NCI-H446 (cell line): ENCODE results near the gene MYH7.
"Not testable (repeated sequence)": the region's sequence is repeated elsewhere in the genome, so short reads cannot be mapped to it uniquely, and the experiment has no call there.

Experiments used
- DNase-seq, 2 experiments: peaks; one replicate each; lab custom pipeline; 2025; lab: John Stamatoyannopoulos, UW

Gene MYH7

DNA sequence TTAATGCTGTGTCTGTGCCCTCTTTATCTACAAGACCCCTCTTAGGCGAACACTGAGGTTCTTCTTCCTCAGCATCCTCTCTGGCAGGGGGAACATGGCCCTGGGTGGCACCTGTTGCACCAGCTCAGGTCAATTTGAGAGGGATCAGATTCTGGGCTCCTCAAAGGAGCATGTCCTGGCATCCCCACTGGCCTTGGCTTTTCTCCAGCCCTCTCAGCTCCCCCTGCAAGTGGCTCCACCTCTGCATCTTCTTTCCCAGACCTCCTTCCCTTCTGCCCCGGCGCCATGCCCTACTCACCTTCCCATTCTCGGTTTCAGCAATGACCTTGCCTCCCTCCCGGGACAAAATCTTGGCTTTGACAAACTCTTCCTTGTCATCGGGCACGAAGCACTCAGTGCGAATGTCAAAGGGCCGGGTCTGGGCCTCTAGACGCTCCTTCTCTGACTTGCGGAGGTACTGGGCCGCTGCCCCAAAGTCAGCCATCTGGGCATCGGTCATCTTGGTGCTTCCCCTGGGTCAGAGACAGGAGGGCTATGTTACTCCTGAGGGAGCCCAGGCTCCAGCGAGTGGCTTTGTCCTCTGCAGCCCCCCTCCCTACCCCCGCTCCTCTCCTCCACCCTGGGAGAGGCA, 28.6 kb downstream of the MYH7 start:
- no peak for DNase-seq

DNA sequence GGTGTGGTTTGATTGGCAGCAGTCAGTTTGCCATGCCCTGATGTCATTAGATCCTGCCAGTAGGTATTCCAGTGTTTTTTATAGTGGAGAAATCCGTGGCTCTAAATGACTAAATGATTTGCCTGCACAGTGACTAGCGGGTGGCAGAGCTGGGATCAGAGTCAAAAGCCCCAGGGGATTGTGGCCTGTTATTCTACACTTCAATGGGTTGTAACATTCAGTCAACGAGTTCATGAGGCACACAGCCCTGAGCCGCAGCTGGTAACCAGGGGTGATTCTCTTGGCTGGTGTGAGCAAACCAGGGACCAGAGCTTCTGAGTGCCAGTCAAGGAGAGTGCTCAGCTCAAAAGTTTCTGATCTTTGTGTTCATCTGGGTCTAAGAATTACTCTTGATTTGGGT, 29.2 kb downstream of the MYH7 start:
- DNase-seq: no peak

DNA sequence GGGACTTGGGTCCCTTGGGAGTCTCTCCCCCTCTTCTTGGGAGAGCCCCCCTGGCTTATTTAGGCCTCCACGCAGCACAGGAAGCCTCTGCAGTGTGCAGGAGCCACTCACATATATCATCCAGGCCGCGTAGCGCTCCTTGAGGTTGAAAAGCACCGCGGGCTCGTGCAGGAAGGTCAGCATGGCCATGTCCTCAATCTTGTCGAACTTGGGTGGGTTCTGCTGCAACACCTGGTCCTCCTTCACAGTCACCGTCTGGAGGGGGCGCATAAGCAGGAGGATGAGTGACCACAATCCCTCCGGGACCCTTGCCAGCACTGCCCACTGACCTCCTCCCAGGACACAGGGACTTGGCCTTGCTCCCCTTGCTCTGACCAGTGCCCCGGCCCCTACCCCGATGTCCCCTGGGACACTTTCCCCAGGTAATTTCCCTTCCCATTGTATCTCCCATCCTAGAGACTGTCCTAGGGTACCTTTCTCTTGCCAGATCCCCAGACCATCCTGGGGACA, 29.9 kb downstream of the MYH7 start:
- no peak for DNase-seq

DNA sequence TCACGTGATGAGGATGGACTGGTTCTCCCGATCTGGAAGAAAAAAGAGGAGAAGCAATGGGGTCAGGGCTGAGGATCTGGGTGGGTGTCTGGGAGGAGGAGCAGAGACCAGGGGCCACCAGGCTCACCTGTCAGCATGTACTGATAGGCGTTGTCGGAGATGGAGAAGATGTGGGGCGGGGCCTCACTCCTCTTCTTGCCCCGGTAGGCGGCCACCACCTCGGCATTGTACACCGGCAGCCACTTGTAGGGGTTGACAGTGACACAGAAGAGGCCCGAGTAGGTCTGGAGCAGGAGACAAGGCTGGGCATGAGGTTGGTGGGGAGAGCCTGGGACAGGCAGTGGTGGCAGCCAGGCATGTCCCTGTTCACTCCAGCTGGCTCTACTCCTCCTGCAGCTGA, 30.4 kb downstream of the MYH7 start:
- DNase-seq: no peak

DNA sequence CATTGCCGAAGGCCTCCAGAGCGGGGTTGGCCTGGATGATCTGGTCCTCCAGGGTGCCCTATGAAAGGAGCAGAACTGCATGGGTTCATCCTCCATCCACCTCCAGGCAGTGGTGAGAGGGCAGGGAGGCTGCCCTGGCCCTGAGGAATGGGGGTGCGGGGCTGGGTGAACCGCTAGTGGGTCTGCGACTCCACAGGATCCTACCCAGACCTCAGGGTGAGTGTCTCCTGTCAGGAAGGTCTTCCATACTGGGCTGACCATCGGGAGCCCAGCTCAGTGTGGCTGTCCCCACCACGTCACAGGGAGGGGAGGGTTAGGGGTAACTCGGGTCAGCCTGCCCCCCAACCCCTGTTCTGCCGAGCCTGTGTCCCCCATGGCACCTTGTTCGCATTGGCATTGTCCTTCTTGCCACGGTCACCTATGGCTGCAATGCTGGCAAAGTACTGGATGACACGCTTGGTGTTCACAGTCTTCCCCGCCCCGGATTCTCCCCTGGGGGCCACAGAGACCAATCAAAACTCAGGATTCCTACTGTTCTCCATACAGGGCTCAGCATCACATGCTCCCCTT, 31.0 kb downstream of the MYH7 start:
- DNase-seq: no peak

DNA sequence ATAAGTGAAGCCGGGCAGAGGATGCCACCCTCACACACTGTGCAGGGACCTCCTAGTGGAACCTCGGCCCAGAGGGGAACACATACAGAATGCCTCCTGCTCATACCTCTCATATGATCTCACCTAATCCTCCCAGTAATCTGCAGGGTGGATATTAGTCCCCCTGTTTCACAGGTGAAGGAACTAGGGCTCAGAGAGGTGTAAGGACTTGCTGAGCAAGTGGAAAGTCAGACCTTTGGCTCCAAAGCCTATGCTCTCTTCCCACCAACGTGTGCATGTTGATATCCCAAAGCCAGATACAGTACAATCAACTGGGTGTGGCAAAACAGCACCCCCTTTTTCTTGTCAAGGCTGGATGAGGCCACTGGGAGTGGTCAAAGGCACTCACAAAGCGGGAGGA, 31.6 kb downstream of the MYH7 start:
- DNase-seq: no peak

DNA sequence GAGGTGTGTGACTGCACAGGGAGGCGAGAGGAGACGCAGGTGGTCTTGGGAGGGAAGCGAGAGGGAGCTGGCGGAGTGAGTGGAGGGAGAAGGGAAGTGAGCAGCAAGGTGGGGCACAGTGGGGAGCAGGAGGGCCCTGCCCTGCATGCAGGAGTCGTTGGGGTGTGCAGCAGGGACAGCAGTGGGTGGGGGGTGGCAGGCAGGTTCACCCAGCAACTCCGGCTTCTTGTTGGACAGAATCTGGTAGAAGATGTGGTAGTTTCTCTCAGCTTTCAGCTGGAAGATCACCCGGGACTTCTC, 32.4 kb downstream of the MYH7 start:
- DNase-seq: no peak

DNA sequence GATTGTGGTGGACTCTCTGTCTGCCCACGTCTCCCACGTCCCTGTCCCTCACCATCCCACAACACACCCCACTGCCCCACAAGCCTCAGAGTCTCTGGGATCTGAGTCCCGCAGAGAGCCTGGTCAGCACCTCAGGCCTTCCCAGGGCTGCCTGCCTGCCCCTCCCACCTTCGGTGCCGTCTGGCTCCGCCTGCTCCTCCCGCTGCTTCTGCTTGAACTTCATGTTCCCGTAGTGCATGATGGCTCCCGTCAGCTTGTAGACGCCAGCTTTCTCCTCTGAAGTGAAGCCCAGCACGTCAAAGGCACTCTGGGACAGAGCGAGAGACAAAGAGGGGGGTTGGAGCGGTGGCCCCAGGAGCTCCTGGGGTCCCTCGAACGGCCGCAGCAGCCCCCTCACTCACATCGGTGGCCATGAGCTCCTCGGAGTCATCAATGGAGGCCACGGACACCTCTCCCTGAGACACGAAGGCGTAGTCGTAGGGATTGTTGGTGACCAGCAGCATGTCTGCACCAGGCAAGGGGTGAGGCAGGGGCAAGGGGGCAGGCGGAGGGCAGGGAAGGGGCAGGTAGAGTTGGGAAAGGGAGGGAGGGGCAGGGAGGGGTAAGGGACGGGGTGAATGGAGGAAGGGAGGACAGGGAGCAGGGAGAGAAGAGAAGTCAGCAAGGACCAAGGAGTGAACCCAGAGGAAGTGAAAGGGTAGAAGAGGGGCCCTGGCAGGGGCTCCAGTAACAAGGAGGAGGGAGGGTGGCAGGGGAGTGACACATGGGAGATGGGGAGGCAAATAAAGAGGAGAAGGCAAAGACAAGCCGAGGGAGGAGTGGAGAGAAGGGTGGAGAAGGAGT, 32.9 kb downstream of the MYH7 start:
- no peak for DNase-seq

DNA sequence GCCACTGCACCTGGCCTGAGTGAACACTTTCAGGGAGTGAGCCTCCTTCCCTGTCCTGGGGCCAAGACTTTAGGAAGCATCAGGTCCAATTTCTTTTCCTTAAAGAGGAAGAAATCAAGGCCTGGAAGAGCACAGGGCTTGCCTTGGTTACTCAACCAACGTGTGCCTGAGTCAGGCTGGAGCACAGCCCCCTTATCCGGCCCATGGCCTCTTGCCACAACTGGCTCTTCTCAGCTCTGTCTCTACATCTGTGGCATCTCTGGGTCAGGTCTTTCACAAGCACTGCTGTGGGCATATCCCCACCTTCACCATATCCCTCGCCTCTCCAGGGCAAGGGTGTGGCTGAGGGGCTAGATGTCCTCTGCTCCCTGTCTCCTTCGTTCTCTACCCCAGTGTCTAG, 34.2 kb downstream of the MYH7 start:
- DNase-seq: no peak

DNA sequence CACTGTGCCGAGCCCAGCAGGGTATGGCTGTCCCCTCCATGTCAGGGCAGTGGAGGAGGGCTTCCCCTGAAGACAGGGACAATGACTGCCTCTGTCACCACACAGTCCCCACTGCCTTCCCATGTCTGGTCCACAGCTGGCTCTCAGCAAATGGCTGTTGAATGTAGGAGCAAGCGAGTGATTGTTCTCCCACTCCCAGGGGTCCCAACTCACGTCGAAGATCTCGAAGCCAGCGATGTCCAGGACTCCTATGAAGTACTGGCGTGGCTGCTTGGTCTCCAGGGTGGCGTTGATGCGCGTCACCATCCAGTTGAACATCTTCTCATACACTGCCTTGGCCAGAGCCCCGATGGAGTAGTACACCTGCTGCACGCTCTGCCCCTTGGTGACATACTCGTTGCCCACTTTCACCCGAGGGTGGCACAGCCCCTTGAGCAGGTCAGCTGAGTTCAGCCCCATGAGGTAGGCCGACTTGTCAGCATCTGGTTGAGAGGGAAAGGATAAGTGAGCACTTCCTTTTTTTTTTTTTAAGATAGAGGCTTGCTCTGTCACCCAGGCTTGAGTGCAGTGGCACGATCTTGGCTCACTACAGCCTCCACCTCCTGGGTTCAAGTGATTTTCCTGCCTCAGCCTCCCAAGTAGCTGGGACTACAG, 34.8 kb downstream of the MYH7 start:
- not testable (repeated sequence) for DNase-seq

DNA sequence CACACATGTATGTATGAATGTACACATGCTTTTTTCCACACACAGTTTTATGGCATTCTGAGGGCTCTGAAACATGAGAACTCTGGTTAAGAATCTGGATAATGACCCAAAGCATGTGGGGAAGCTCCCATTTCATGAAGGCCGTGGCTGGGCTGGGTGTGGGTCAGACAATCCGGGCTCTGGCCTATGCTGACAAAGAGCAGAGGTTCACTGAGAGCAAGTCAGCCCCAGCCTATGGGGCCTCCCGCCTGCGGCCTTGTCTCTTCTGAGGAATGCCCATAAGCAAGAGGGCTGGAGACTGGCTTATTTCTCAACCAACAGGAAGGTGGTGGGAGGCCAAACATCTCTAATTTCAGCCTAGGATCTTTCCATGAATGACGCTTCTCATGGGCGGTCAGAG, 35.9 kb downstream of the MYH7 start:
- no peak for DNase-seq

DNA sequence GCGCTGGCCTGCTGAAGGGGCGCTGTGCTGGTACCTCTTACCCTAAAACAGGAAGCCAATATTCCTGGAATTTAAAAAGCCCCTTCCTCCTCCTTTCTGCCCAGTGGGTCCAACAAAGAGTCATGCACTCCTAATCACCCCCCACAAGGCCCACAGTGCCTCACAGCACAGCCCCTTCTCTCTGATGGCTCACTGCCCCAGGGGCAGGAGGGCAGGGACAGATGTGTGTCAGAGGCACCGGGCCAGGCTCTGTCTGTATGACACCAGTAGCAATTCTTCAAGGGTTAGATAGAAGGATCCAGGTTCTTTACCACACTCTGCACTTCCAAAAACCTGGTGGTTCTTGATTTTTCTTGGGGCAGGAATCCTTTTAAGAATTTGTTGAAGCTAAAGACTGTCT, 36.3 kb downstream of the MYH7 start:
- no peak for DNase-seq

DNA sequence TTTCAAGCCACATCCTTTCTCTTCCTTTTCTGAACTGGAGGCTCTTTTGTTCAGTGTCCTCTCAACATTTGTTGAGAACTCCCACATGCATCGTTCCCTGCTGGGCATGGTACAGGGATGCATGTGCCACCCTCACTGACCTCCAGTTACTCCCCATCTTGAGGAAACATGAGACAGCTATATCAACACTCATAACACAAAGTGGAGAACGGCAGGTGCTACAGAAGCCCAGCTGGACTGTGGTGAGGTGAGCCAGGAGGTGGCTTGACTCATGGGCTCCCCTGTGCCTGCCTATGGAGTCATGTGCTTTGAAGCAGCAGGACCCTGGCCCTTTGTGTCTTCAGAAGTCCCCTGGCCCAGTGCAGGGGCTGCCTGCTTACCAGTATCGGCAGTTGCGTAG, 37.1 kb downstream of the MYH7 start:
- no peak for DNase-seq

DNA sequence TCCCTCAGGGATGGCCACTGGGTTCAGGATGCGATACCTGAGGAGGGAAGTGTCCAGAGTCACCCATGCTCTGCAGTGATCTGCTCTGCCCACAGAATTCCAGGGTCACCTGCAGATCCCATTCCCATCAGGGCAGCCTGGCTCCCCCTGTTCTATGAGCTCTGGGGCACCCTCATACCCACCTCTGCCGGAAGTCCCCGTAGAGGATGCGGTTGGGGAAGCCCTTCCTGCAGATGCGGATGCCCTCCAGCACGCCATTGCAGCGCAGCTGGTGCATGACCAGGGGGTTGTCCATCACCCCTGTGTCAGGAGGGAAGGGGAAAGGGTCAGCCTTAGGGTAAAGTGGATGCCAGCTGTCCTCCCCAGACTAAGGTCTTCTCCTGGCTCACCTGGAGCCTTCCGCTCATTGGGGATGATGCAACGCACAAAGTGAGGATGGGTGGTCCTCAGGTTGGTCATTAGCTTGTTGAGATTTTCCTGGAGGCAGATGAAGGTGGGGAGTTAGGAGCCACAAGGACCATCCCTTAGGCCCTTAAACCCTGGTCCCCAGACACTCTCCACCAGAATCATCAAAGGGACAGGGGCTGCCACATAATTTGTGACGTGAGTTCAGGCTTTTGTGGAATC, 38.6 kb downstream of the MYH7 start:
- DNase-seq: no peak

DNA sequence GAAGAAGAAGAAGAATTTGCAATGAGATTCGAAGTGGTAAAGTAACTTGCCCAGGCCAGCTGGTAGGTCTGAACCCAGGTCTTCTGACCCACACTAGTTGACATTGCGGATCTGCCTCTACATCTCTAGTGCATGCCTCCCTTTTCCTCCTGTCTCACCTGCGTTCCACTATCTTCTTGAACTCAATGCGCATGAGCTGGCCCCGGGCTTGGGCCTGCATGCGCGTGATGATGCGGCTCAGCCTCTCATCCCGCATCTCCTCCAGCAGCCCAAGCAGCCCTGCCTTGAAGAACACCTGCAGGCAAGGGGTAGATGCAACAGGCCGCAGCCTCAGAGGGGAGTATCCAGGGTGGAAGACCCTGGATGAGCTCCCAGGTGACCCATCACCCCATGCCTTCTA, 39.3 kb downstream of the MYH7 start:
- DNase-seq: no peak

DNA sequence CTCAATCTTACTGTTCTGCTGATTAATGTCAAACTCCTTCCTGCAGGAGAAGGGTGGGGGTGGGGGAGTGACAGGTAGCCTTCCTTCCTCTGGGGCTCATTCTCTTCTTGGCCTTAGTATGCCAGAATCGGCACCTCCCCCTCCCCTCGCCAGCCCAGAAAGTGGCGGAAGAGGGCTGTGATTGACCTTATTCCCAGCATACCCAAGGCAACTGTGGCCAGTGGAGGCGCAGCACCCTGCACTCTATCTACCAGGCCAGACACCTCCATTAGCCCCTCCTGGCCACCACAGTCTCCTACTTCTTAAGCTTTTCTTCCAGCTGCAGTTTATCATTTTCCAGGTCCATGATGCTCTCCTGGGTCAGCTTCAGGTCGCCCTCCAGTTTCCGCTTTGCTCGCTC, 42.8 kb downstream of the MYH7 start:
- no peak for DNase-seq

DNA sequence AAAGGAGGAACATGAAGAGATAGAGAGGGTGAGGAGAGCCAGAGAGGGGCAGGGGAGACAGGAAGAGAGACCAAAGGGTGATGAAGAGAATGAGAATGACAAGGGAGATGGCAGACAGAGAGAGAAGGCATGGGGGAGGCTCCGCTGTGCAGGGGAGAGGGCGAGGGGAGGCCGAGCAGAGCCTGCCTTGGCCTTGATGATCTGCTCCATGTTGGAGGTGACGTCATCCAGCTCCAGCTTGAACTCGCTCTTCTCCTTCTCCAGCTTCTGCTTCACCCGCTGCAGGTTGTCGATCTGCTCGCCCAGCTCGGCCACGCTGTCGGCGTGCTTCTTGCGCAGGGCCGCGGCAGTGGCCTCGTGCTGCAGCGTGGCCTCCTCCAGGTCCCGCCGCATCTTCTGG, 45.6 kb downstream of the MYH7 start:
- not testable (repeated sequence) for DNase-seq

DNA sequence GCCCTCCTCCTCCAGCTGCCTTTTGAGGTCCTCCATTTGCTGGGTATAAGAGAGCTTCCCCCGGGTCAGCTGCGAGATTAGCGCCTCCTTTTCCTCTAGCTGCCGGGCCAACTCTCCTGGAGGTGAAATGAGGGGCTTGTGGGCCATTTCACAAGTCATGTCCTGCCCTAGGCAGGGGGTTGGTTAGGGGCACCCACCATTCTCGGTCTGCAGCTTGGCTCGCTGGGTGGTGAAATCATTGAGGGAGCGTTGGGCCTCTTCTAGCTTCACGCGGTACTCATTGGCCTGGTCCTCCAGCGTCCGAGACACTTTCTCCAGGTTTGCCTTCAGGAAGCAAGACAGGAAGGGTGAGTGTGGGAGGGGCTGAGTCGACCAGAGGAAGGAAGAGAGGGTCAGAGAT, 46.1 kb downstream of the MYH7 start:
- no peak for DNase-seq

DNA sequence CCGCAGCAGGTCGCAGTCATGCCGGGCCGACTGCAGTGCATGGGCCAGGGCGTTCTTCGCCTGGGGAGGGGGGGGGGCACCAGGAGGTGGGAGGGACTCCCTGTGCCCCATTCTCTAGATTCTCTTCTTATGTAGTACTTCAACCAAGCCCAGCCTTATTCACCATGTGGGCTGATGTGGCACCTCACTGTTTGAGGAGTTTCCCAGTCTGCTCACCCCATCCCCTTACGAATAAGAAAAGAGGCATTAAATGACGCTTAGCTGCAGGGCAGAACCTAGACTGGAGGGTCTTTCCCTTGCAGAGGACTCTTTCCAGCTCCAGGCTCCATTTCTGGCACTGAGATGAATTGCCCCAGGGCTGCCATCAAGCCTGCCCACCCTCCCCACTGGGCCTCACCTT, 46.5 kb downstream of the MYH7 start:
- DNase-seq: no peak

DNA sequence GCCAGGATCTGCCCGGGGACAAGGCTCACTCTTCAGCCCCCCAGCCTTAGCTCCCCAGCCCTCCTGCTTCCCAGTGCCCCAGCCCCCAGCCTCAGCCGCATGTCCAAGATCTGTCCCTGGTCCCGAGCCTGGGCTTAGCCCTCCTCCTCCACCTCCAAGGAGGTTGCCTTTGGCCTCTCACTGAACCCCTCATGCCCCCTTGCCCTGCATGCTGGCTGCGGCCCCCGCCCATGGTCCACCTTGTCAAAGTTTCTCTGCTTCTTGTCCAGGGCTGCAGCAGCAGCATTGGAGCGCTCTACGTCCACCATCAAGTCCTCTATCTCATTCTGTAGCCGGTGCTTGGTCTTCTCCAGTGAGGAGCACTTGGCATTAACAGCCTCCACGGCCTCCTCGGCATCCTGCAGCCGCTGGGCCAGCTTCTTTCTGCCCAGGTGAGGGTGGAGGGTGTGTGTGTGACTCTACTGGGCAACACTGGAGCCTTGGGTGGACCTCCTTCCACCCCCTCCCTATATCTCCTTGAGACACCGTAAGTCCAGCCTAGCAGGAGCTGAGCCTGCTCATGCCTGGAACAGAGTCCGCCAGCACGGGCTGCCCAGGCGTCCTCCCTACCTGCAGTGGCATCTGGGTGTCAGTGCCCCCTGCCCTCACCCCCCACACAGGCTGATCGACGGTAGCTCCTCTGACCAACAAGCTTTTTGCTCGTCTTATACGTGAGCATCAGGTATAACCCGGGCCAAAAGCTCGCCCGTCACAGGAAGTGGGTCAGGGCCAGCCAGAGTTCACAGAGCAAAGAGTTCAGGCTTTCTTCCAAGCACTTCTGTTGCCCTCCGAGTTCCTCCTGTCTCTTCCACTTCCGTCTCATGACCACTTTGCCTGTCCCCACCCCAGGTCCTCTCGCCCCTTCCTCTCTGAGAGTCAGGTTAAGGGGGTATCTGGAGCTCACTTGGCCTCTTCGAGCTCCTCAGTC, 47.3 kb downstream of the MYH7 start:
- DNase-seq: no peak

DNA sequence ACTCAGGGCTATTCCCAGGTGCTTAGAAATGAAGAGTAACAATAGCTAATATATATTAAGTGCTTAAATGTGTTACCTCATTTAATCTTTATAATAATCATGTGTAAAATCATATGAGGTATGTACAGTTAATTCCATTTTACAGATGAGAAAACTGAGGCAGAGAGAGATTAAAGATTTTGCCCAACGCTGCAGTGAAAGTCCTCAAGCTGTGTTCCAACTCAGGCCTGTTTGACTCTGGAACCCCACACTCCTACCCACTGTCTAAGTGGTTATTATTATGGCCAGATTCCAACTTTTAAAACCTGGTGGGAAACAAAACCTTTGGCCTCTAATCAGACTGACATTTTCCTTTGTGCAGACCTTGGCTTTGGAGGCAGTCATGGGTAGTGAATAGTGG, 48.5 kb downstream of the MYH7 start:
- DNase-seq: no peak
